GM08714 (cell line): ENCODE measurements around the gene IL20RB.

ENCODE experiments used
- H3K4me3 ChIP-seq: fragments of 200-500 bp; sonication (Bioruptor generic); 2 replicates; pipeline ENCODE4 v1.5.1; 2014; ENCODE audit warnings: mild to moderate bottlenecking, low read length, inconsistent platforms
- ZNF274 ChIP-seq: IDR thresholded peaks from 2 replicates; pipeline ENCODE4 v1.6.1; 2012; ENCODE audit warnings: mild to moderate bottlenecking, low read depth, low read length

IL20RB gene, protein sequence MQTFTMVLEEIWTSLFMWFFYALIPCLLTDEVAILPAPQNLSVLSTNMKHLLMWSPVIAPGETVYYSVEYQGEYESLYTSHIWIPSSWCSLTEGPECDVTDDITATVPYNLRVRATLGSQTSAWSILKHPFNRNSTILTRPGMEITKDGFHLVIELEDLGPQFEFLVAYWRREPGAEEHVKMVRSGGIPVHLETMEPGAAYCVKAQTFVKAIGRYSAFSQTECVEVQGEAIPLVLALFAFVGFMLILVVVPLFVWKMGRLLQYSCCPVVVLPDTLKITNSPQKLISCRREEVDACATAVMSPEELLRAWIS

DNA sequence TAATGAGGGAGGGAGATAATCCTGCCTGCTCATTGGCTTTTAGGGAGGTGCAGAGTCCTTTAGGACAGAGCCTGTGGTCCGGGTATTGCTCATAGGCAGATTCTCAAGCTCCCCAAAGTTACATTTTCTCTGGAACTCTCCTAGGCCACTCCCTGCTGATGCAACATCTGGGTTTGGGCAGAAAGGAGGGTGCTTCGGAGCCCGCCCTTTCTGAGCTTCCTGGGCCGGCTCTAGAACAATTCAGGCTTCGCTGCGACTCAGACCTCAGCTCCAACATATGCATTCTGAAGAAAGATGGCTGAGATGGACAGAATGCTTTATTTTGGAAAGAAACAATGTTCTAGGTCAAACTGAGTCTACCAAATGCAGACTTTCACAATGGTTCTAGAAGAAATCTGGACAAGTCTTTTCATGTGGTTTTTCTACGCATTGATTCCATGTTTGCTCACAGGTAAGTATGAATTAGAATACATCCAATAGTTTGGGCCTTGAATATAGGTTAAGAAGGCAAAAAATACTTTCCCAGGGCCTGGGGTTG, at the start of gene IL20RB:
IL20RB (plus strand) TSS at position 233 of the 538 bp plus-strand sequence; CDS start at position 364, 131 bp downstream.
- H3K4me3 ChIP-seq = no peak within 1 kb of the TSS

DNA sequence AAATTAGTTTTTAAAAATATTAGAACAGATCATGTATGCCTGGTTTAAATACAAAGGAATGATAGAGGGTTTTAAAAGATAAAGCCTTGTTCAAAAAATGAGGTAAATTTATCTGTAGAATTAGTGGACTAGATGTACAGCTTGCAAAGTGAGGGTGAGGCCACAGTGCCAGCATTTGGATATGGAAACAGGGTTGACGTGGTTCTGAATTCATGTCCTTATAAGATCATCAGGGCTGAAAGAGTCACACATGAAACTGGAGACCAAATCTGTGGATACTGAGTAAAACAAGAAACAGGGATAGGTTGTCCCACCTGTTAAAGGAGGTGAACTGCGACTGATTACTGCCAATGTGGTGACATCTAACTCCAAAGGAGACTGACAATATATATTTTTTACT, 49.5 kb upstream of the IL20RB start:
- TF ChIP-seq ZNF274 = no peak
- no peak overlapping the region for H3K4me3 ChIP-seq

More for the DNA sequence above, at the start of gene IL20RB:
- TF ChIP-seq ZNF274 = no peak

DNA sequence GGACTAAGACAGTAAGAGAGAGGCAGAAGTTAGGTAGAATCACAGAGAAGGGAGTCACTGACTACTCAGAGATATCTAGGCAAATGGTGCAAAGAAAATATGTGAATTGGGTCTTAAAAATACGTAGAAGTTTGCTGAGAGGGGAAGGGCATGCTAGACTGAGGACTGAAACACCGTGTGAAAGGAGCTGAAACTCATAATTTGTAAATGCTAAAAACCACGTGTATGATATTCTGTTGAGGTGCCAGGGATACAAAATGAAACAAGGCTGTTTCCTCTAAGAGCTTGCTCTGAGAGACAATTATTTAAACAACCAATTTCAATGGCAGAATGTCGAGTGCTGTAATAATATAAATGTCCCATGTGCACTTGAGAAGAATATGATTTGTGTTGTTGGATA, 48.6 kb upstream of the IL20RB start:
- no peak overlapping the region for H3K4me3 ChIP-seq
- TF ChIP-seq ZNF274 = no peak

DNA sequence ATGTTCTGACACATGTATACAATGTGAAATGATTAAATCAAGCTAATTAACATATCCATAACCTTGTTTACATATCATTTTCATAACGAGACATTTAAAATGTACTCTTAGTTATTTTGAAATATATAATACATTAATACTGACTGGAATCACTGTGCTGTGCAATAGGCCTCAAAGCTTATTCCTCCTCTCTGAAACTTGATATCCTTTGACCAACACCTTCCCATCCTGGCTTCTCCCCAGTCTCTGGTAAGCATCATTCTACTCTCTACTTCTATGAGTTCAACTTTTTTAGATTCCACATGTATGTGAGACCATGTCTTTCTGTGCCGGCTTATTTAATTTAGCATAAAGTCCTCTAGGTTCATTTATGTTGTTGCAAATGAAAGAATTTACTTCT, 47.1 kb upstream of the IL20RB start:
- no peak for TF ChIP-seq ZNF274

DNA sequence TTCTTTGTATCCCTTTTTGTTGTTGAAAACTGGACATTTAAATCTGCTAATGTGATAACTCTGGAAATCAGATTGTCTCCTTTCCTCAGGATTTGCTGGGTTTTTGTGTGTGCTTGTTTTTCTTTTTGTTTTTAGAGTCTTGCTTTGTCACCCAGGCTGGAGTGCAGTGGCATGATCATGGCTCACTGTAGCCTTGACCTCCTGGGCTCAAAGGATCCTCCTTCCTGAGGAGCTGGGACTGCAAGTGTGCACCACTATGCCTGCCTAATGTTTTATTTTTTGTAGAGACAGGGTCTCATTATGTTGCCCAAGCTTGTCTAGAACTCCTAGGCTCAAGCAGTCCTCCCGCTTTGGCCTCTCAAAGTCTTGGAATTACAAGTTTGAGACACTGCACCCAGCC, 44.6 kb upstream of the IL20RB start:
- no peak overlapping the region for H3K4me3 ChIP-seq
- TF ChIP-seq ZNF274 = no peak

More for the DNA sequence above, 47.1 kb upstream of the IL20RB start:
- H3K4me3 ChIP-seq = no peak overlapping the region

DNA sequence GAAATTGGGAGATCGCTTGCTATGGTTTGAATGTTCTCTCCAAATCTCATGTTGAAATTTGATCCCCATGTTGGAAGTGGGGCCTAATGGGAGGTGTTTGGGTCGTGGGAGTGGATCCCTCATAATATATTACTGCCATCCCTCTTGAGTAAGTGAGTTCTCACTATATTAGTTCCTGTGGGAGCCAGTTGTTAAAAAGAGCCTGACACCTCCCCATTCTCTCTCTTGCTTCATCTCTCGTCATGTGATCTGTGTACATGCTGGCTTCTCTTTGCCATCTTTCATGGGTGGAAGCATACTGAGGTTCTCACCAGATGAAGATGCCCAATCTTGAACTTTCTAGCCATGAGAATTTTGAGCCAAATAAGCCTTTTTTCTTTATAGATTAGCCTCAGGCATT, 43.0 kb upstream of the IL20RB start:
- no peak for TF ChIP-seq ZNF274

DNA sequence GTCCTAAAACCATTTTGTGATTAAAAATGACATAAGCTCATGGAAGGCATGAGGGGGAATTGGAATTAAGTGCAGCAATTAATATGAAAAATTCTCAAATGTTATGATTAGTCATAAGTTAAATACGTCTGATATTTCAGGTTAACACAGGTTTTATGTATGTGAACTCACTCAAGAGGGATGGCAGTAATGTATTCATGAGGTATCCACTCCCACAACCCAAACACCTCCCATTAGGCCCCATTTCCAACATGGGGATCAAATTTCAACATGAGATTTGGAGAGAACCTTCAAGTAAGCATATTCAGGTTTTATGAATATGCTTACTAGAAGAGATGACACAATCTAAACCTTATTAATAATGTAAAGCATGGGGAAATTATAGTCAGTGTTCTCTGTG, 41.6 kb upstream of the IL20RB start:
- no peak for TF ChIP-seq ZNF274

More for the DNA sequence above, 43.0 kb upstream of the IL20RB start:
- H3K4me3 ChIP-seq = no peak overlapping the region

DNA sequence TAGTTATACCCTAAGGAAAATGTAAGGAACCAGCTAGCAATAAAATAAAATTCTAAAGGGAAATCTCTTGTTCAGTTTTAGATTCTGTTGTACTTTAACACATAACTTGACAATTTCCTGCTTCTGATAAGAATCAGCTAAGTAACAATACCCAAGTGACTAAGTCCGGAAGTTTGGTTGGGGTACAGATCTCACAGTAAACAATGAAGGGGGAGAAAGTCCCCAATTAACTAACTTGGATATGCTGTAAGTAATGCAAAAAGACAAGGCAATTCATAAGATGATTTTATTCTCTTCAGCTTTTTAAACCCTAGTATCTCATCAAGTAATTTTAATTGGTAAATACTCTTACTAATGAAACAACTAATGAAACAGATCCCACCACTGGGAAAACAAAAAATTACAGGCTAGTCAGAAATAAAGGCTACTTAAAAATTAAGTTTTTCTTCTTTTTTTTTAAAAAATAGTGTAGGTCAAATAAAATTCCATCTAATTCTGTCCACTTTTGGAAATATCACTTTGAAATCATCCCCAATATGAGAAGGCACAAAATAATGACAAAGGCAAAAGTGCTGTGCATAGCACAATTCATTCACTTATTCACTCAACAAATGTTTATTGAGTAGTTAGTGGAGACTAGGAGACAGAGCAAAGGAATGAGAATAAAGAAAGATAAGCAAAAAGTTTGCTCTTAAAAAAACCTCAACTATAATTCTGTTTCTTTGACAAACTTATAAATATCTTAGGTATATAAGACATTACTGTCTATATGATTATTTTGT, 37.8 kb upstream of the IL20RB start:
- no peak overlapping the region for H3K4me3 ChIP-seq
- TF ChIP-seq ZNF274 = no peak

More for the DNA sequence above, 41.6 kb upstream of the IL20RB start:
- no peak overlapping the region for H3K4me3 ChIP-seq

DNA sequence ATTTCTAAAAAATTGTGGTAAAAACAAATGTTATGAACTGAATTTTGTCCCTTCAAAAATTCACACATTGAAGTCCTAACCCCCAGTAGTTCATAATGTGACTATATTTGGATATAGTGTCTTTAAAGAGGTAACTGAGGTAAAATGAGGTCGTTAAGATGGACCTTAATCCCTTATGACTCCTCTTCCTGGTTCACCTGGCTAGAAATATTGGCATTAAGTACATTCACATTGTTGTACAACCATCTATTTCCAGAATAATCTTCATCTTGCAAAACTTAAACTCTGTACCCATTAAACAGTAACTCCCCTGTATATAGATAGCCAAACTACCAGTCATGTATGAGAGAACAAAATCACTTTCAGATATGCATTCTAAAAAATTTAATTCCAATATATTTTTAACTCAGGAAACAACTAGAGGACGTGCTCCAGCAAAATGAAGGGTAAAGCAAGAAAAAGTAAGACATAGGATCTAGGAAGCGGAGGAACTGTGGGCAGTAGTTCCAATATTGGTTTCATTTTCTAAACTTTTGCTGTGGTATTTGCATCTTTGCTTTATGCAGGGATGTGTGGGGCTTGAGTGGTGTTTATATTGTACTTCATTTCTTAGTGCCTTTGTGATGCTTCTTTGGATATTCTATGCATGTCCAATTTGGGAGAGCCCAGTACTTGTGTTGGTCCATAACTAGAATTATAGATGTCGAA, 36.7 kb upstream of the IL20RB start:
- H3K4me3 ChIP-seq = no peak overlapping the region
- TF ChIP-seq ZNF274 = no peak

DNA sequence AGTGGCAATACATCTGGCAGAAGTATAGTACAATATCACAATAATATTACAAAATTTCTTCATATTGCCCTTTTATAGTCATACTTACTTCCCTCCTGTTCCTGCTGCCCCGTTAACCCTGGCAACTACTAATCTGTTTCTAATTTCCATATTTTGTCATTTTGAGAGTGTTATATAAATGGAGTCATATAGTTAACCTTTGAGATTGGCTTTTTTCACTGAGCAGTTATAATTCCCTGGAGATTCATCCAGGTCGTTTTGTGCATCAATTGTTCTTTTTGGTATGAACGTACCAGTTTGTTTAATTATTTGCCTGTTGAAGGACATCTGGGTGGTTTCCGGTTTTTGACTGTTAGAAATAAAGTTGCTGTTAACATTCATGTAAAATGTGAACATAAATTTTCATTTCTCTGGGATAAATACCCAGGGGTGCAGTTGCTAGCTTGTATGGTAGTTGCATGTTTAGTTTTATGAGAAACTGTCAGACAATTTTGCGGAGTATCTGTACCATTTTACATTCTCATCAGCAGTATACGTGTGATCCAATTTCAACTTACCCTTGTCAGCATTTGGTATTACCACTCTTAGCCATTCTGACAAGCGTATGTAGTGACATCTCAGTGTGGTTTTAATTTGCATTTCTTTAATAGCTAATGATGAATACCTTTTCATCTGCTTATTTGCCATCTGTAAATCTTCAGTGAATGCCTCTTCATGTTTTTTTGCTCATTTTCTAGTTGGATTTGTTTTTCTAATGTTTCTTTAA, 32.2 kb upstream of the IL20RB start:
- no peak overlapping the region for H3K4me3 ChIP-seq
- no peak for TF ChIP-seq ZNF274

DNA sequence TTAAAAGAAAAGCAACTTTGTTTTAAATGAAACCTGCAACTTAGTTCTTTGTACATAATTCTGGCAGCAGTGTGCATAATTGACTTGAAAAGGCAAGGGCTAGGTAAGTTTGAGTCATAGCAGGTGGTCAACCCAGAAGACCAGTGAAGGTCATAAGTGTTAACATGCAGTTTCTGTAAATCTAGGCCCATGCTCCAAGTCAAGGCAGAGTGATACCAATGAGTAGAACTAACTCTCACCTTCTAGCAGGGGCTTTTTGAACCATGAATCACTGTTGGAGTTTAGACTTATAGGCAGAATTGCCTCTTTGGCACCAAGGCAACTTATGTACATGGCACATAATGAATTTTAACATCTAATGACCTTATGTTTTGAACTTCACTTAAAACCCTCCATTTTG, 29.5 kb upstream of the IL20RB start:
- no peak for TF ChIP-seq ZNF274
- H3K4me3 ChIP-seq = no peak overlapping the region

DNA sequence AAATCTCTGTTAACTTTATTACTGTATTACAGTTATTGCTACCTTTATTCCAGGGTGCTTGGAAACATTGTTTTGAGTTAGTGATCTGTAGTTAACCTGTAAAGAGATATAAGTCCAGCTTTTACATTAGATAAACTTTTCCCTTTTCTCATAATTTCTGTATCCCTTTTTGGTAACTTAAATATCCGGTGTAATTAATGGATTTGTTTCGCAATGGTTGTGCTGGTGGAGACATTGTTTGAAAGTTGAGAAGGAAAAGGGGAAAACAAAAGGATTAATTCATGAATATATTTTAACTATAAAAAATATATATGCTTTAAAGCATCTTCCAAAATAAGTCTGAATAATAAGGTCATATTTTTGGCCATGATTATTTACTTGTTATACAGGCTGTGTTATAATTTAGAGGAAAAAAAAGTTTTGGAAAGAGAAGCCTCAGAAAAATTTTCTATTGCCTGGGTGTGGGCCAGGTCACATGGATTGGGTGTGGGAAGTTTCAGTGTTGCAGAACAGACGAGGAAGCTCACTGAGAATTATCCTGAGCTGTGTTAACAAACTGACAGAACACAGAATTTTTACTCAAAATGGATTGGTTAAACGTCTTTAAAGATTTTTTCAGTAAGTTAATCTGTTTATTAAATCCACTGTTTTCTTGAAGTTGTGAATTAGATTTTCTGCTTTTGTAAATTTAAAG, 27.7 kb upstream of the IL20RB start:
- H3K4me3 ChIP-seq = no peak overlapping the region
- no peak for TF ChIP-seq ZNF274

DNA sequence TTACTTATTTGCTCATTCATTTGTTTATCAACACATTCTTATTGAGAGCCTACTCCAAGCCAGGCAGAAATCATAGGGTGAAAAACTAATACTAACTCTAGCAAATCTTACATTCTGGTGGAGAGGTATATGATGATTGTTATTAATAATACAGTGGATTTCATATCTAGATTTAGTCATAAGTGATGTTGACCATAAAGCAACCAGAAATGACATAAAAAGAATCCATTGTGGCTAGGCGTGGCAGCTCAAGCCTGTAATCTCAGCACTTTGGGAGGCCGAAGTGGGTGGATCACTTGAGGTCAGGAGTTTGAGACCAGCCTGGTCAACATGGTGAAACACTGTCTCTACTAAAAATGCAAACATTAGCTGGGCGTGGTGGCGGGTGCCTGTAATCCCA, 26.2 kb upstream of the IL20RB start:
- H3K4me3 ChIP-seq = no peak overlapping the region
- TF ChIP-seq ZNF274 = no peak
